HG02870 (cell line): ENCODE data around the gene YOD1.

Source experiments
- ATAC-seq: cut with Tn5 transposase; IDR thresholded peaks from one replicate; pipeline ENCODE4 v1.9.1; 2021; ENCODE audit warnings: mild to moderate bottlenecking, moderate library complexity; ENCODE audit not compliant: unreplicated experiment

YOD1 gene

GRCh38 chr1:207051191-207051943 is at the start of gene YOD1:
YOD1 (minus strand) TSS chr1:207051208; CDS start chr1:207051030, 178 bp downstream.
- no peak for ATAC-seq

GRCh38 chr1:207097871-207098324 is 46.9 kb upstream of the YOD1 start:
- ATAC-seq: peak; percentile 97

GRCh38 chr1:207093944-207094343 is 42.9 kb upstream of the YOD1 start:
- no peak for ATAC-seq

- ATAC-seq: no peak
These were observed 40.3 kb upstream of the YOD1 start for GRCh38 chr1:207091200-207091908.

- ATAC-seq: no peak
These were observed 38.8 kb upstream of the YOD1 start for GRCh38 chr1:207089627-207090355.

- no peak for ATAC-seq
These were observed 38.0 kb upstream of the YOD1 start, which contains the start of gene C4BPB for GRCh38 chr1:207088701-207089626. C4BPB (plus strand) TSS chr1:207088860; CDS start chr1:207089532, 672 bp downstream.

GRCh38 chr1:207088161-207088560 is 37.2 kb upstream of the YOD1 start:
- ATAC-seq: no peak

GRCh38 chr1:207085887-207086286 is 34.9 kb upstream of the YOD1 start:
- no peak for ATAC-seq

- ATAC-seq: peak; percentile 44
These were observed 33.7 kb upstream of the YOD1 start for GRCh38 chr1:207084701-207085180.

GRCh38 chr1:207084232-207084631 is 33.2 kb upstream of the YOD1 start:
- ATAC-seq: no peak

- ATAC-seq: no peak
These were observed 30.8 kb upstream of the YOD1 start for GRCh38 chr1:207081806-207082205.

GRCh38 chr1:207081088-207081487 is 30.1 kb upstream of the YOD1 start:
- no peak for ATAC-seq

- ATAC-seq: no peak
These were observed 28.8 kb upstream of the YOD1 start for GRCh38 chr1:207079706-207080241.

- ATAC-seq: no peak
These were observed 27.6 kb upstream of the YOD1 start for GRCh38 chr1:207078578-207079132.

GRCh38 chr1:207077470-207078377 is 26.7 kb upstream of the YOD1 start:
- no peak for ATAC-seq

GRCh38 chr1:207077012-207077411 is 26.0 kb upstream of the YOD1 start:
- no peak for ATAC-seq

- ATAC-seq: no peak
These were observed 25.4 kb upstream of the YOD1 start for GRCh38 chr1:207076181-207076955.
